Suprapubic skin (tissue), 2 donors: ENCODE measurements around the gene UBE2D2.

Experiments used
- EP300 ChIP-seq: sonication (generic); formaldehyde crosslinking; IDR thresholded peaks from one replicate; pipeline ENCODE4 v1.6.1; 2017; ENCODE audit warnings: antibody characterized with exemption
- POLR2A ChIP-seq, 2 donors: fragments of 450-650 bp; IDR thresholded peaks; one replicate each; pipeline ENCODE4 v1.6.1; 2017; ENCODE audit warnings: antibody characterized with exemption in 2 of 2, mild to moderate bottlenecking in 2 of 2, moderate library complexity in 2 of 2

DNA sequence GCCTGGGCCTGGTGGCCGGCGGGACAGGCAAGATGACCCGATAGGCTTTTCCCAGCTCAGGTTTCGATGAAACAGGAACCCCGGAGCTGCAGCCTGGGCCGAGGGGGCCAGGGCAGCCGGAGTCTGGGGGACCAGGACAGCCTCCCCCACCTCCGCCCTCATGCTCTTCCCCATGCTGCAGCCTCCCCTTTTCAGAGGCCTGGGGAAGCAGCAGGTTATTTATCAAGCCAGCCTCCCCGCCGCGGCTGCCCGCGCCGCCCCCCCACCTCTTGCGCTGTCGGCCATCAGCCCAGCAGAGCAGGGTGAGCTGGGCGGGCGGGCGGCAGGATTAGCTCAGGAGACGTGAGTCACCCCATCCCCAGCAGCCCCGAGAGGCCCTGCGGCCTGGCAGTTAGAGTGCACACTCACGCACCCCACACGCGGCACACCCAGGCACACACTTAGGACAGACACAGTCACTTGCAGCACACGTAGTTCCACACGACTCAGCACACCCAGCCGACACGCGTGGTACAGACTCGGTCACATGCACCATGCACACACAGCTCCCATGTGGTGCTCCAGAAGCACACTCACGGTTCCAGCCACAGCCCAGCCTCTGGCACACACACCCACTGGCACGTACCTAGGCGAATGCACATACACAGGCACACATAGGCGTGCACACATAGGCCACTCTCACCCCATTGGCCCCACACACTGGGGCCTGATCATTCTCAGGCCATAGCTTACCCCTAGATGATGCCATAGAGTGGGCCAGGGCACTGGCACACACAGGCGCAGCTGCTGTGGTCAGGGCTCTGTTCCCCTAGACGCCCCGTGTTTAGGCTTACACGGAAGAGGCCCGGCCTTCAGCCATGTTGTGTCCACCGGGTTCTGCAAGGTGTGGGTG, 100.0 kb downstream of the UBE2D2 start:
- no peak for TF ChIP-seq POLR2A (IDR thresholded peaks at IDR 0.05)
- no peak for TF ChIP-seq EP300
